CD4-positive, alpha-beta T cell treated with Interleukin-4 for 1 hour (primary cell): ENCODE results near the gene LTBP1.

Experiments used
- DNase-seq, 2 donors: peaks; one replicate each; pipeline ENCODE4 v3.0.0-alpha.2; 2020 to 2022

Gene LTBP1

GRCh38 chr2:33236482-33237385 is 290.0 kb downstream of the LTBP1 start:
- DNase-seq = no peak

- DNase-seq = no peak
Measured at GRCh38 chr2:33238111-33238510, 291.4 kb downstream of the LTBP1 start.

- DNase-seq = no peak
Measured at GRCh38 chr2:33240178-33240577, 293.4 kb downstream of the LTBP1 start.

- DNase-seq = no peak
Measured at GRCh38 chr2:33241072-33241471, 294.3 kb downstream of the LTBP1 start.

- DNase-seq = no peak
Measured at GRCh38 chr2:33241581-33241980, 294.8 kb downstream of the LTBP1 start.

- no peak for DNase-seq
Measured at GRCh38 chr2:33242845-33243244, 296.1 kb downstream of the LTBP1 start.

GRCh38 chr2:33246432-33246831 is 299.7 kb downstream of the LTBP1 start:
- DNase-seq = no peak

- DNase-seq = no peak
Measured at GRCh38 chr2:33247365-33247764, 300.6 kb downstream of the LTBP1 start.

- no peak for DNase-seq
Measured at GRCh38 chr2:33250417-33251029, 303.8 kb downstream of the LTBP1 start.

- no peak for DNase-seq
Measured at GRCh38 chr2:33256162-33256755, 309.5 kb downstream of the LTBP1 start.

- DNase-seq = no peak
Measured at GRCh38 chr2:33258387-33258786, 311.6 kb downstream of the LTBP1 start.

- no peak for DNase-seq
Measured at GRCh38 chr2:33262097-33262496, 315.3 kb downstream of the LTBP1 start.

- DNase-seq = no peak
Measured at GRCh38 chr2:33264766-33265165, 318.0 kb downstream of the LTBP1 start.

GRCh38 chr2:33265584-33266338 is 319.0 kb downstream of the LTBP1 start:
- DNase-seq = no peak

- no peak for DNase-seq
Measured at GRCh38 chr2:33266467-33266866, 319.7 kb downstream of the LTBP1 start.

GRCh38 chr2:33267043-33267442 is 320.3 kb downstream of the LTBP1 start:
- DNase-seq = no peak

- DNase-seq = no peak
Measured at GRCh38 chr2:33267756-33268155, 321.0 kb downstream of the LTBP1 start.

- no peak for DNase-seq
Measured at GRCh38 chr2:33268246-33268831, 321.6 kb downstream of the LTBP1 start.

GRCh38 chr2:33272001-33272400 is 325.2 kb downstream of the LTBP1 start:
- DNase-seq = peak in 1 of 2 donors; percentile 36

- DNase-seq = no peak
Measured at GRCh38 chr2:33273479-33273878, 326.7 kb downstream of the LTBP1 start.

- no peak for DNase-seq
Measured at GRCh38 chr2:33274524-33274923, 327.8 kb downstream of the LTBP1 start.

GRCh38 chr2:33275689-33276444 is 329.1 kb downstream of the LTBP1 start:
- peak; percentile 51 to 59 for DNase-seq
